Measurements from ENCODE around the gene CSF1. TPM values are rescaled to one million over a fixed set of nuclear protein-coding genes. Genes with fewer than 3 reads are reported as not detected.

CSF1 gene
- total RNA-seq, 1 donor, result 53.9 TPM

DNA sequence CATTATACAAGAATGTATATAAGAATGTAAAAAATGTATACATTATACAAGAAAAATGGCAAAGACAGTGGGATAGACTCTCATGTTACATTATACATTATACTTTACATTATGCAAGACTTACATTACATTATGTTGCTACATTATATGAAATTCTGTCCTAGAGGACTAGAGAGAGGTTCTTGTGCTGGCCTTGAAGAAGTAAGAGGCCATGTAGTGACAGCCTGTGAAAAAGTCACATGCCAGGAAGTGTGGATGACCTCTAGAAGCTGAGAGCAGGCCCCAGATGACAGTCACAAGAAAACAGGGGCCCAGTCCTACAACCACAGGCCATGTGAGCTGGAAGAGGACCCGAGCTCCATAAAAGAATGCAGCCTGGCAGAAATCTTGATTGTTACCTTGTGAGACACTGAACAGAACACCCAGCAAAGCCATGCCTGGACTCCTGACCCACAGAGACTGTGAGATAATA, 43.4 kb downstream of the CSF1 start:
- no peaks in the 10 kb centered on the region for H3K36me3 ChIP-seq (ENCODE audit: insufficient read depth, low read length)
- no peak for TF ChIP-seq CTCF (IDR thresholded peaks at IDR 0.05; ENCODE audit: extremely low read depth, low read depth, low read length)
- no peaks in the 10 kb centered on the region for H3K79me2 ChIP-seq (ENCODE audit: insufficient read depth, low read length)
- H3K27ac ChIP-seq (ENCODE audit: low read depth, low read length), result no peak overlapping the region
- H3K4me2 ChIP-seq (ENCODE audit: insufficient read depth, low read length), result no peak overlapping the region
- no peaks in the 10 kb centered on the region for H3K27me3 ChIP-seq (ENCODE audit: insufficient read depth, low read length)
- no peaks in the 10 kb centered on the region for H4K20me1 ChIP-seq (ENCODE audit: insufficient read depth, low read length)
- peaks cover under 1% of the 10 kb centered on the region for H3K4me1 ChIP-seq (ENCODE audit: insufficient read depth, low read length)
- H3K9me3 ChIP-seq (ENCODE audit: low read depth, low read length), result no peaks in the 10 kb centered on the region
- DNase-seq (ENCODE audit: insufficient read length, low spot score, missing footprints), result no peak
- peak overlapping the region; percentile 84 for H2AFZ ChIP-seq (ENCODE audit: low read length)
- no peak overlapping the region for H3K4me3 ChIP-seq (ENCODE audit: insufficient read depth, low read length)

GRCh38 chr1:109959632-109959973, 49.0 kb downstream of the CSF1 start:
- peak overlapping the region; percentile 71 for H2AFZ ChIP-seq (ENCODE audit: low read length)
- H3K36me3 ChIP-seq (ENCODE audit: insufficient read depth, low read length), result no peaks in the 10 kb centered on the region
- peak overlapping the region; percentile 72 for H3K27ac ChIP-seq (ENCODE audit: low read depth, low read length)
- no peak for DNase-seq (ENCODE audit: insufficient read length, low spot score, missing footprints)
- no peak for TF ChIP-seq CTCF (IDR thresholded peaks at IDR 0.05; ENCODE audit: extremely low read depth, low read depth, low read length)
- no peaks in the 10 kb centered on the region for H4K20me1 ChIP-seq (ENCODE audit: insufficient read depth, low read length)
- no peaks in the 10 kb centered on the region for H3K27me3 ChIP-seq (ENCODE audit: insufficient read depth, low read length)
- H3K4me2 ChIP-seq (ENCODE audit: insufficient read depth, low read length), result peak overlapping the region; percentile 56
- no peaks in the 10 kb centered on the region for H3K79me2 ChIP-seq (ENCODE audit: insufficient read depth, low read length)
- no peaks in the 10 kb centered on the region for H3K9me3 ChIP-seq (ENCODE audit: low read depth, low read length)
- H3K4me3 ChIP-seq (ENCODE audit: insufficient read depth, low read length), result peak overlapping the region; percentile 16
- peaks cover 17% of the 10 kb centered on the region for H3K4me1 ChIP-seq (ENCODE audit: insufficient read depth, low read length)

GRCh38 chr1:109959974-109960744, 49.5 kb downstream of the CSF1 start:
- Histone ChIP-seq H3K4me3 (ENCODE audit: insufficient read depth, low read length) (peak overlapping the region; percentile 16), H3K27ac (ENCODE audit: low read depth, low read length) (peak overlapping the region; percentile 72), H2AFZ (ENCODE audit: low read length) (peak overlapping the region; percentile 71), H3K27me3 (ENCODE audit: insufficient read depth, low read length) (no peaks in the 10 kb centered on the region), H3K79me2 (ENCODE audit: insufficient read depth, low read length) (no peaks in the 10 kb centered on the region), H3K9me3 (ENCODE audit: low read depth, low read length) (no peaks in the 10 kb centered on the region), H3K4me1 (ENCODE audit: insufficient read depth, low read length) (peaks cover 17% of the 10 kb centered on the region), H4K20me1 (ENCODE audit: insufficient read depth, low read length) (no peaks in the 10 kb centered on the region), H3K36me3 (ENCODE audit: insufficient read depth, low read length) (no peaks in the 10 kb centered on the region), H3K4me2 (ENCODE audit: insufficient read depth, low read length) (peak overlapping the region; percentile 56)
- TF ChIP-seq CTCF (IDR thresholded peaks at IDR 0.05; ENCODE audit: extremely low read depth, low read depth, low read length), result peak; percentile 14
- peak; percentile 85 for DNase-seq (ENCODE audit: insufficient read length, low spot score, missing footprints)

DNA sequence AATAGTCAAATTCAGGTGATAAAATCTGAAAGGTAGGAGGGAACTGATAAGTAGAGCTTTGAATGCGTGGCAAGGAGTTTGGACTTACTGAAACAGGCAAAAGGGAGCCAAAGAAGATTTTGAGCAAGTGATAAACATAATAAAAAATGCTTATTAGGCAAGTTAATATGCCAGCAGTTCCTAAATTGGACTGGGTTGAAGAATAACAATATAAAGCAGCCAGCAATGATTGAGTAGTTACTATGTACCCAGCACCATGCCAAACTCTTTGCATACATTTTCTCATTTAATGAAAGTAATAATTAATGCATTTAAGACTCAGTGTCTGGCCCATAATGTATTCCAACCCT, 50.1 kb downstream of the CSF1 start:
- DNase-seq (ENCODE audit: insufficient read length, low spot score, missing footprints), result no peak
- no peak overlapping the region for H3K4me3 ChIP-seq (ENCODE audit: insufficient read depth, low read length)
- TF ChIP-seq CTCF (IDR thresholded peaks at IDR 0.05; ENCODE audit: extremely low read depth, low read depth, low read length), result no peak
- peak overlapping the region; percentile 56 for H3K4me2 ChIP-seq (ENCODE audit: insufficient read depth, low read length)
- no peaks in the 10 kb centered on the region for H4K20me1 ChIP-seq (ENCODE audit: insufficient read depth, low read length)
- H3K27ac ChIP-seq (ENCODE audit: low read depth, low read length), result no peak overlapping the region
- H3K36me3 ChIP-seq (ENCODE audit: insufficient read depth, low read length), result no peaks in the 10 kb centered on the region
- H3K9me3 ChIP-seq (ENCODE audit: low read depth, low read length), result no peaks in the 10 kb centered on the region
- no peak overlapping the region for H2AFZ ChIP-seq (ENCODE audit: low read length)
- H3K4me1 ChIP-seq (ENCODE audit: insufficient read depth, low read length), result peaks cover 17% of the 10 kb centered on the region
- no peaks in the 10 kb centered on the region for H3K79me2 ChIP-seq (ENCODE audit: insufficient read depth, low read length)
- H3K27me3 ChIP-seq (ENCODE audit: insufficient read depth, low read length), result no peaks in the 10 kb centered on the region

Measured in osteoblast (primary cell).